Activated T-helper 1 cell treated with anti-CD3 and anti-CD28 coated beads, Interleukin-12 subunit alpha, Interleukin-12 subunit beta, Interleukin-2, Interleukin-4 antibody, amounts not matched to agents 30 ng/mL and 10 ng/mL and 1 ng/mL, durations not matched to agents 14 hours and 24 hours and 36 hours (primary cell): ENCODE data around the gene SPAG16. TPM values are rescaled to one million over a fixed set of nuclear protein-coding genes. Genes with fewer than 3 reads are reported as not detected.

Experiments used
- DNase-seq: peaks from one replicate; pipeline ENCODE4 v3.0.0; 2021; ENCODE audit warnings: low spot score
- H3K27ac Mint-ChIP-seq: one replicate; pipeline ENCODE4 v1.8.0; 2021; ENCODE audit warnings: mild to moderate bottlenecking, mixed read lengths
- H3K27me3 Mint-ChIP-seq: one replicate; pipeline ENCODE4 v1.8.0; 2022; ENCODE audit warnings: mild to moderate bottlenecking, moderate library complexity, mixed read lengths; ENCODE audit not compliant: insufficient read depth
- H3K36me3 Mint-ChIP-seq: one replicate; pipeline ENCODE4 v1.8.0; 2021; ENCODE audit warnings: low read depth, mixed read lengths
- H3K4me1 Mint-ChIP-seq: one replicate; pipeline ENCODE4 v1.8.0; 2021; ENCODE audit warnings: low read depth, mixed read lengths
- H3K4me3 Mint-ChIP-seq: one replicate; pipeline ENCODE4 v1.8.0; 2021; ENCODE audit warnings: mild to moderate bottlenecking, moderate library complexity, mixed read lengths
- H3K9me3 Mint-ChIP-seq: one replicate; pipeline ENCODE4 v1.8.0; 2021; ENCODE audit warnings: mixed read lengths
- intact Hi-C: fragments of 100-400 bp; cut with micrococcal nuclease; formaldehyde crosslinking; loops from one replicate; pipeline ENCODE4 v1.15.1; 2024
- total RNA-seq: library from RNA; stranded (reverse); gene quantifications from 2 replicates; pipeline ENCODE4 v1.2.3, GENCODE V29; 2022

Gene SPAG16
- total RNA-seq, 1 donor from 2014 or later, result 7.3 TPM

- H3K4me1 Mint-ChIP-seq, result no peaks in the 10 kb centered on the region
- H3K27me3 Mint-ChIP-seq, result no peaks in the 10 kb centered on the region
- no peak overlapping the region for H3K4me3 Mint-ChIP-seq
- intact Hi-C loops, result no loop called here
- DNase-seq, result no peak
- H3K9me3 Mint-ChIP-seq, result no peaks in the 10 kb centered on the region
- no peak overlapping the region for H3K27ac Mint-ChIP-seq
- no peaks in the 10 kb centered on the region for H3K36me3 Mint-ChIP-seq
Observed at GRCh38 chr2:214128040-214128439, 843.8 kb downstream of the SPAG16 start.

- H3K27me3 Mint-ChIP-seq, result no peaks in the 10 kb centered on the region
- H3K4me3 Mint-ChIP-seq, result no peak overlapping the region
- no peaks in the 10 kb centered on the region for H3K36me3 Mint-ChIP-seq
- H3K4me1 Mint-ChIP-seq, result no peaks in the 10 kb centered on the region
- no peak for DNase-seq
- no peak overlapping the region for H3K27ac Mint-ChIP-seq
- intact Hi-C loops, result no loop called here
- H3K9me3 Mint-ChIP-seq, result no peaks in the 10 kb centered on the region
Observed at GRCh38 chr2:214130114-214130513, 845.9 kb downstream of the SPAG16 start.

DNA sequence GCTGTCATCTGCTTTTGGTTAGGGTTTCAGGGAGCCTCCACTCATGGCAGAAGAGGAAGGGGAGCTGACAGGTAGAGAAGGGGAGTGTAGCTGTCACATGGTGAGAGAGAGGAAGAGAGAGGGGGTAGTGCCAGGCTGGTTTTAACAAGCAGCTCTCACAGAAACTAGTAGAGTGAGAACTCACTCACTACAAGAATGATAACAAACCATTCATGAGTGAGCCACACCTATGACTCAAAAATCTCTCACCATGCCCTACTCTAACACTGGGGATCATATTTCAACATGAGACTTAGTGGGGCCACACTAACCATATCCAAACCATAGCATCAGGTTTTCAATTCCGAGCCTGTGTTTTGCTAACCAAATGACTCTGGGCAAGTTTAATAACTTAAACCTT lies 851.7 kb downstream of the SPAG16 start:
- intact Hi-C loops, result no loop called here
- no peak for DNase-seq
- no peak overlapping the region for H3K4me3 Mint-ChIP-seq
- H3K36me3 Mint-ChIP-seq, result no peaks in the 10 kb centered on the region
- H3K27me3 Mint-ChIP-seq, result no peaks in the 10 kb centered on the region
- no peaks in the 10 kb centered on the region for H3K9me3 Mint-ChIP-seq
- H3K27ac Mint-ChIP-seq, result no peak overlapping the region
- no peaks in the 10 kb centered on the region for H3K4me1 Mint-ChIP-seq

GRCh38 chr2:214138779-214139178 lies 854.5 kb downstream of the SPAG16 start:
- Mint-ChIP-seq H3K9me3 (no peaks in the 10 kb centered on the region), H3K36me3 (no peaks in the 10 kb centered on the region), H3K4me1 (no peaks in the 10 kb centered on the region), H3K4me3 (no peak overlapping the region), H3K27ac (no peak overlapping the region), H3K27me3 (no peaks in the 10 kb centered on the region)
- DNase-seq, result no peak
- intact Hi-C loops, result no loop called here

DNA sequence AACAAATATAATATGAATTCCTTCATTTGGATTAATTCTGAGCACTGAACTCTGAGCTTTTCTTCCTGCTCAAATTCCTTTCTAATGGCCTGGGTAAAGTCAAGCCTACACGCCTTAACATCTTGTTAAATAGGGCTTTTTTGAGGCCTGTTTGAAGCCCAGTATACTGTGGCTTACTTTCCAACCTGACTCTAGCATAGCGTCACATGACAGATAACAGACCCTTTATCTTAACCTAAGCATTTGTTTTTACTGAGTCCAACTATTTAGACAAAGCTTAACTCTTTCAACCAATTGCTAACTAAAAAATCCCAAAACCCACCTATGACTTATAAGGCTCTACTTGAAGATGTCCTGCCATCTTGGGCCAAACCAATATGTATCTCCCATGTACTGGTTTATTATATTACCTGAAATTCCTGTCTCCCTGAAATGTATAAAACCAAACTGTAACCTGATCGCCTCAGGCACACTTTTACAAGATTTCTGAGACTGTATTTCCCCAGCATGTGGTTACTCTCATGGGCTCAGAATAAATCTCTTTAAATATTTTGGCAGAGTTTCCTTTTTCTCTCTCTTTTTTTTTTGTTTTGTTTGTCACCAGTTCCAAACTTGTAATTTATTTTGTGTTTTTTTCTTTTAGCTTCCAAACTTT lies 855.5 kb downstream of the SPAG16 start:
- Mint-ChIP-seq H3K27me3 (no peaks in the 10 kb centered on the region), H3K9me3 (no peaks in the 10 kb centered on the region), H3K36me3 (no peaks in the 10 kb centered on the region), H3K27ac (no peak overlapping the region), H3K4me1 (no peaks in the 10 kb centered on the region), H3K4me3 (no peak overlapping the region)
- DNase-seq, result no peak
- intact Hi-C loops, result no loop called here

DNA sequence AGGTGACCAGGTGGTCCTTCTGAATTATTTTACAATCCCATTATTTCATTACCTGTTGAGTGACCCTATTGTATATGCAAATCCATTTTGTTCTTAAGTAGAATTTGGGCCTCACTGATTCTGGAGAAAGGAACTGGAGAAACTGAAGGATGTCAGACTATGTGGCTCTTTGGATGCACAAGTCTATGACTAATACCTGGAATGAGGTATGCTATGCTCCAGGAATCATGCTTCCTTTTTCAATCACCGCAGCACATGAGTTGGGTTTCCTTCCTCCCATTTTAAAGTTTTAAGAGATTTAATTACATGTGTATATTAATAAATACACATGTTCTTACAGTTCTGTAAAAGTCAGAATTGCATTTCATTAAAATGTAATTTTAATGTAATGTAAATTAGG lies 872.7 kb downstream of the SPAG16 start:
- intact Hi-C loops, result no loop called here
- no peak for DNase-seq
- H3K4me3 Mint-ChIP-seq, result no peak overlapping the region

GRCh38 chr2:214158851-214159250 lies 874.6 kb downstream of the SPAG16 start:
- no peaks in the 10 kb centered on the region for H3K4me1 Mint-ChIP-seq
- H3K27me3 Mint-ChIP-seq, result no peaks in the 10 kb centered on the region
- no peaks in the 10 kb centered on the region for H3K36me3 Mint-ChIP-seq
- intact Hi-C loops, result no loop called here
- H3K27ac Mint-ChIP-seq, result no peak overlapping the region
- H3K9me3 Mint-ChIP-seq, result no peaks in the 10 kb centered on the region
- no peak for DNase-seq
- no peak overlapping the region for H3K4me3 Mint-ChIP-seq

More for the DNA sequence above, 872.7 kb downstream of the SPAG16 start:
- H3K27me3 Mint-ChIP-seq, result no peaks in the 10 kb centered on the region
- H3K27ac Mint-ChIP-seq, result no peak overlapping the region
- no peaks in the 10 kb centered on the region for H3K36me3 Mint-ChIP-seq
- no peaks in the 10 kb centered on the region for H3K9me3 Mint-ChIP-seq
- no peaks in the 10 kb centered on the region for H3K4me1 Mint-ChIP-seq

DNA sequence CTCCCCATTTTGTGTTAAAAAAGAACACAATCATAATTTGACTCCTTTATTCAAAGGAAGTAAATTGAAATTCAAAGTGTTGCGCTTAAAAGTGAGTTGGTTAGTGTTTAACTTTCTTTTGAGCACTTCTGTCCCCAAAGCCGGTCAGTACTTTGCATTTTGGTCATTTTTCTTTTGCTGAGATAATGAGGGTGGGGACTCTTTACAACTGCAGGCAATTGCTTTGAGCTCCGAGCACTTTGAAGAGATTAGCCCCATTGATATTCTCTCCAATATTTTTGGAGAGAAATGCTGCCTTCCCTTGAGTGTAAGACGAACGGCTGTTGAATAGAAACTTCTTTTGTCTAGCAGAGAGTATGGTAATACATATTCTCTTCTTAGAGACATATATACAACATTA lies 885.0 kb downstream of the SPAG16 start:
- intact Hi-C loops, result no loop called here
- no peaks in the 10 kb centered on the region for H3K9me3 Mint-ChIP-seq
- DNase-seq, result no peak

GRCh38 chr2:214169736-214170135 lies 885.5 kb downstream of the SPAG16 start:
- H3K4me1 Mint-ChIP-seq, result no peaks in the 10 kb centered on the region
- intact Hi-C loops, result no loop called here

More for the DNA sequence above, 885.0 kb downstream of the SPAG16 start:
- no peaks in the 10 kb centered on the region for H3K27me3 Mint-ChIP-seq
- no peaks in the 10 kb centered on the region for H3K36me3 Mint-ChIP-seq
- no peak overlapping the region for H3K27ac Mint-ChIP-seq
- no peak overlapping the region for H3K4me3 Mint-ChIP-seq
- H3K4me1 Mint-ChIP-seq, result no peaks in the 10 kb centered on the region

GRCh38 chr2:214174563-214174962 lies 890.3 kb downstream of the SPAG16 start:
- H3K9me3 Mint-ChIP-seq, result no peaks in the 10 kb centered on the region
- H3K27ac Mint-ChIP-seq, result no peak overlapping the region
- no peaks in the 10 kb centered on the region for H3K4me1 Mint-ChIP-seq
- no peaks in the 10 kb centered on the region for H3K36me3 Mint-ChIP-seq
- intact Hi-C loops, result no loop called here
- H3K4me3 Mint-ChIP-seq, result no peak overlapping the region
- no peak for DNase-seq
- H3K27me3 Mint-ChIP-seq, result no peaks in the 10 kb centered on the region

More at GRCh38 chr2:214169736-214170135, 885.5 kb downstream of the SPAG16 start:
- Mint-ChIP-seq H3K27ac (no peak overlapping the region), H3K27me3 (no peaks in the 10 kb centered on the region), H3K4me3 (no peak overlapping the region), H3K36me3 (no peaks in the 10 kb centered on the region), H3K9me3 (no peaks in the 10 kb centered on the region)
- no peak for DNase-seq

DNA sequence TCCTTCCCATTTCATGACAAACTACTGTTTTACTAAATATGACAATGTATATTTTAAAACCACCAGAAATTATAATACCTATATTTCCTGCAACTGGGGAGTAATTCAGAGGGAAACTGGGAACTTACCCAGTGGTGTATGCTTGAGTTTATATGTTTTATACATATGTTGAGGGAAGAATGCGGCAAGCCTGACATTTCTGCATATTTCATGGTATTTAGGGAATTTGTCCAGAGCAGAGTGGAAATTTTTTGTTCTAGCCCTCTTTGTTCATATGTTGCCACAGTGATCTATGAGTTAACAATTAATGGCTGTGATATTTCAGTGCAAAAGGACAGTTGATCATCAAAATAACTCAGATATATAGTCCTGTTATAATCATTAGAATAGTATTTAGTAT lies 895.8 kb downstream of the SPAG16 start:
- no peaks in the 10 kb centered on the region for H3K9me3 Mint-ChIP-seq
- H3K27me3 Mint-ChIP-seq, result no peaks in the 10 kb centered on the region
- no peak for DNase-seq
- no peak overlapping the region for H3K4me3 Mint-ChIP-seq
- no peak overlapping the region for H3K27ac Mint-ChIP-seq
- H3K36me3 Mint-ChIP-seq, result no peaks in the 10 kb centered on the region
- H3K4me1 Mint-ChIP-seq, result no peaks in the 10 kb centered on the region
- intact Hi-C loops, result no loop called here

DNA sequence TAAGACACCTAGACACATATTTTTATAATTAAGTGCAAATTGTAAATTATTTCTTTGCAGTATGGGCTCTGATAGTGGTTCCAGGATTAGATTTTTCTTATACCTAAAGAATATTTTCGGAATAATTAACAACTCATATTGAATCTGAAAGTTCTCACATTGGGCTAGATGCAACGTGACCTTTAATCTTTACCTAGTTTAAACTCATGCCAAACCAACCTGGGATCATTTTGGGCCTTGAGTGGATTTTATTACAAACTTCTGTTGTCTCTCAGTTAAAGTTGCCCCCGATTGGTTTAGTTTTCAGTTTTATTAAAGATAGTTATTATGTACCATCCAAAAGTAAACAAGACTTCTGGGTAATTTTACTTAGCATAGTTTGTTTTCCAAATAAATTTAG lies 896.4 kb downstream of the SPAG16 start:
- Mint-ChIP-seq H3K27ac (no peak overlapping the region), H3K9me3 (no peaks in the 10 kb centered on the region), H3K36me3 (no peaks in the 10 kb centered on the region), H3K4me1 (no peaks in the 10 kb centered on the region), H3K27me3 (no peaks in the 10 kb centered on the region), H3K4me3 (no peak overlapping the region)
- intact Hi-C loops, result no loop called here
- no peak for DNase-seq

DNA sequence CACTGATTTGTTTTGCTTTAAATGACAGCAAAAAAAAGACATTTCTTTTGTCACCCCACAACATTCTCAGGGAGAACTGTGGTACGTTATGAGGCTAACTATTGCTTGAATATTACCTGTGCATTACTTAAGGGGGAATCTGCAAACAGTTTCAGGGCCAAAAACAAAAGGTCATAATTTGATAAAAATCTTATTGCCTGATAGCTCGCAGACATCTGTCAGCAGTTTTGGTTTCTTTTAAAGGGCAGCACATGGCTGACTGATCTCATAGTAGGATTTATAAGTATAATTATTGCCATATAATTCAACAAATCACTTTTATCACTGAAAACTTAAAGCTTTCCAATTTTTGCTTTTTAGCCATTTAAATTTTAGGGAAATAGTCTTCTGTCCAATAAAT lies 900.2 kb downstream of the SPAG16 start:
- no peaks in the 10 kb centered on the region for H3K27me3 Mint-ChIP-seq
- no peak overlapping the region for H3K27ac Mint-ChIP-seq
- intact Hi-C loops, result no loop called here
- H3K4me3 Mint-ChIP-seq, result no peak overlapping the region
- no peak for DNase-seq
- no peaks in the 10 kb centered on the region for H3K9me3 Mint-ChIP-seq
- no peaks in the 10 kb centered on the region for H3K4me1 Mint-ChIP-seq
- no peaks in the 10 kb centered on the region for H3K36me3 Mint-ChIP-seq

- H3K36me3 Mint-ChIP-seq, result no peaks in the 10 kb centered on the region
- no peak overlapping the region for H3K27ac Mint-ChIP-seq
- H3K4me3 Mint-ChIP-seq, result no peak overlapping the region
- intact Hi-C loops, result no loop called here
- H3K4me1 Mint-ChIP-seq, result no peaks in the 10 kb centered on the region
- H3K27me3 Mint-ChIP-seq, result no peaks in the 10 kb centered on the region
- no peak for DNase-seq
- no peaks in the 10 kb centered on the region for H3K9me3 Mint-ChIP-seq
Observed at GRCh38 chr2:214185546-214185945, 901.3 kb downstream of the SPAG16 start.
